Measurements from ENCODE around the gene DDC.

DDC gene

DNA sequence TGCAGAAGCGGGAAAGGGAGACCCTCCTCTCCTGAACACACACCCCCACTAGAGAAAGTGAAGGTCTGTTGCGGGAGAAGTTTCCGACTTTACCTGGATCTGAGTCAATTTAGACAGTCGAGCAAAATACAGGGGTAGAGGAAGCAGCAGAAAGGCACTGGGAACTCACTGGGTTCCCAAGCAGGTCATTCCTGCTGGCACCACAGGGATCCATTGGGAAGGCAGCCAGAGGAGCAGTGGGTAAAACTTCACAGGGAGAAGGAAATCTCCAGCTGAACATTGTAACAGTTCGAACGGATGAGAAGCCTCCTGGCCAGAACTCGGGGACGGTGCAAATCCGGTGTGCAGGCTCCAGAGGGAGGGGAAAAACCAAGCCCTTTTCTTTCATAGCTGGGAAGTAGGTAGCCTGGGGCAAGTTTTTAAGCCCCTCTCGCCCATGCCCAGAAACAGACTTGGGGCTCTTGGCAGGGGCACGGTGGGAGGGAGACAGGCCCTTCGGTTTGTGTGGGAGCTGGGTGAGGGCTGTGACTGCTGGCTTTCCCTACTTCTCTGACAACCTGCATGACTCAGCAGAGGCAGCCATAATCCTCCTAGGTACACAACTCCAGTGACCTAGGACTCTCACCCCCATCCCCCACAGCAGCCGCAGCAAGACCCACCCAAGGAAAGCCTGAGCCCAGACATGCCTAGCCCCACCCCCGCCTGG lies 51.9 kb downstream of the DDC start:
- no peak for DNase-seq

DNA sequence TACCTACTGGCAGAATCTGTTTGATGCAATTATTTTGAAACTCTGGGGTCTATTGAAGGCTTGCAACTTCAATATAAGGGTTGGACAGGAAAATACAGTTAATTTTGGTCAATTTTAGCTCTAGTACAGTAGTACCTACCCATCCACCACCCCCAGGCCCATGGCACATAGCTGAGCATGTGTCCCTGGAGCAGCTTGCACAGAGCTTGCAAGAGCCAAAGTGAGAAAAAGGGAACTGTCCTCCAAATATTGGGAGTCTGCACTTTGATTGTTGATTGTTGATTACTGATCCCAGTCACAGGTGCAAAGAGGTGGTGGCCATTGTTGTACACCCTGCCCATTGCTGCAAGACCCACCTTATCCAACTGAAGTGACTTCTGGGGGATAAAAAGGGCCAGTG lies 52.8 kb downstream of the DDC start:
- no peak for DNase-seq

DNA sequence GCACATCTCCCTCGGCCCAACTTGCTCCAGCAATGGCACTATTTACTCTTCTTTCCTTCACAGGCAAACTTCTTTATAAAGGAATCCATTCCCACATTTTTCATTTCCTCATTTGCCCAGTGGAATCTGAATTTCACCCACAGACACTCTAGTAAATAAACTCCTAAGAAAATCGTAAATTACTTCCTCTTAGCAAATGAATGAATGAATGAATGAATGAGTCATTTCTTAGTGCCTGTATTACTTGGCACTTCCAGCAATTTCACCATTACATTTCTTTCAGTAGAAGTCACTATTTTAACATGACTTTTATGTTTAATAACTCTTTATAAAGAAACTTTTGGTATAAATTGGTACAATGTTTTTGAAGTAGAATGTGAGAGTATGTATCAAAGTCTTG lies 55.7 kb downstream of the DDC start:
- DNase-seq, result no peak

DNA sequence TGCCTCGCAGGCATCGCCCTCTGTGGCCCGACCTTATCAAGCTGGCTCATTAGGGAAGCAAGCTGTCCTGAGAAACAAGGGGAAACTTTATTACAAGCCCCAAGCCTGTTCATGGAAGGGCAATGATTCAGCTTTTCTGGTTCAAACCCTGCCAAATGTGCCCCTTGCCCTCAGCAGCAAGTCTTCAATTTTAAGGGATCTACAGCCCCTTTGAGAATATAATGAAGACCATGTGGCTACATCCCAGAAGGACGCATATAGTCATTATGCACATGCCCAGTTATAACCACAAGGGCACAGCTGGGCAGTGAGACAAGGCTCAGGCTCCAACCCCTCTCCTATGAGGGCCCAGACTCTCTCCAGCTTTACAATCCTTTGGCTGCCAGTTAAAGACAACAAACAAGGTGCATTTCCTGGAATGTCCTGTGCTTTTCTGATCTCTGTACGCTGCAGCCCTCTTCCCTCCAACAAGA lies 56.7 kb downstream of the DDC start:
- DNase-seq, result no peak

DNA sequence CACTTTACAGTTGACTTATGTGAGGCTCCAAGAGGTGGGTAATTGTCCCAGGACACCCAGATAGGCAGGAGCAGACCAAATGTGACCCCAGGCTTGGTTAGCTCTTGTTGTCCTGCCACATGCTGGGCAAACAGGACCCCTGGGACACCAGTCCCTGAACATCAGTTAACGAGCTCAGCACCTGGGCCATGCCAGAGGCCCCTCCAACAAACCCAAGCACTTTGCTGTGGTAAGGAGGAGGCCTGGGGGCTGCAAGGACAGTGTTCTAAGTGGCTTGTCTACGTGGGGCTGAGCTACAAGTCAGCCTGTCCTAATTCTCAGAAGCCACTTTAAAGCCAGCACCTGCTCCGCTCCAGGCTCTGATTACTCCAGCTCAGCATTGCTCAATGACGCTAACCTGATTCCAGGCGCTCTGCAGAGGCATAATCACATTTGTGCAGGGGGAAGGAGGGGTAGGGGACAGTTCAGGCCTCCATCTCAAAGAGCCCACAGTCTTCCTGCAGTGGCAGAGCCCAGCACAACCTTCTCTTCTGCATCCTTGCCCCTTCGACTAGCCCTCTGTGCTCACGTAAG lies 57.2 kb downstream of the DDC start:
- no peak for DNase-seq

DNA sequence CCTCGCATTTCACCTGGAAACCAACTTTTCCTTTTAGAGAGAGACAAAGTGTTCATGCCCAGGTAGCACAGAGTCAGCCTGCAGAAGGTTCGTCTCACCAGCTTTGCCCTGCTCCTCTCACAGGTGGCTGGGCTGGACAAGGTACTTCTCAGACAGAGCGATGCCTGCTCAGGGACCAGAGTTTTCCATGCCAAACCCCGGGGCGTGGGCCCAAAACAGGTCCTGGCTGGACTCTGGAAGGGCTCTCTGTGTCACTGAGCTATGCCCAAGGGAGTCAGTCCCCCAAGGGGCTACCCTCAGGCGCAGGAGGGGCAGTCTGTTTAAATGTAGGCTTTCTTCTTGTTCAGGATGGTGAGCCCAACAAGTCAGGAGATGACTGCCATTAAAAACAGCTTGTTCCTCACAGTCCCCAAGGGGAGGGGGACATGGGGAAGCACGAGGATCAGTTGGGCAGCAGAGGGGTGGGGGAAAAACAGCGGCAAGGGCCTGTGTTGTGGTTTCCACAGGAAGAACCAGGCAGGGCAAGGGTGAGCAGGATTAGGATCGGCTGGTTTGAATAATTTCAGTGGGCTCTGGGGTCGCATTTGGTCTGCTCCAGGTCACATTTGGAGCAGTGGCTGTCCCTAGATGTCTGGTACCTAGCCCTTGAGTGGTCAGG lies 59.5 kb downstream of the DDC start:
- DNase-seq, result no peak

DNA sequence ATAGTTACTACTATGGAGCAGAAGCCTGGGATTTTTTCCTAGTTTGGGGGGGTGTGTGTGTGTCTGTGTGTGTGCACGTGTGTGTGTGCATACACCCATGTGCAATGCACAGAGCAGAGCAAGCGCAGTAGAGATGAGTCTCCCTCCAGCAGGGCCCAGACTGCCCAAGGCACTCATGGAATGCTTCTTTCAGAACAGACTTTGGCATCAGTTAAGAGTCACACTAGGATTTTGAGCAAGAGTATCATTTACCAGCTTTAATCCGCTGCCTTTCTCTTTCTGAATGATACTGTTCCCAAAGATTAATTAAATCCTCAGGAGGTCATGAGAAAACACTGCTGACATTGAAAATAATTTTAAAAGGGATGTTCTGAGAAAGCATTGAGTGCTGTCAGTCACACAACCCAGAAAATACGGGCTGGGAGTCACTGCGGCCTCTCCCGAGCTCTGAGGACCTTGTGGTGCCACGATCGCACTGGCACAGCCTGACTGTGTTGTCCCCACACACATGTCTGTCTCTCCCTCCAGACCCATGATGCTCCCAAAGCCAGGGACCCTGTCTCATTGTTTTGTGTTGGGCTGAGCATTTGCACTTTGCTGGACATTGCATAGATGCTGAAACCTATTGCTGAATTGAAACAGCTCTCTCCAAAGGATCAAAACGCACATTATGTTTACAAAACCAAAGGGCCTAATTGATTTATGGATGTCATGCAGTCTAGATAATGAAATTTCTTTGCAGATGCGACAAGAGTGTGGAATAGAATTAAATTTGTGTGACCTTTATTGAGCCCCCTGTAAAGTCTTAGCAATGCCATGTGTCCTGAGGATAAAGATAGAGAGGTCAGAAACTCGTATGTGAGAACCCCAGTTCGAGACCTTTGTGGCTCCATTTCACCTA lies 60.3 kb downstream of the DDC start:
- DNase-seq, result no peak

DNA sequence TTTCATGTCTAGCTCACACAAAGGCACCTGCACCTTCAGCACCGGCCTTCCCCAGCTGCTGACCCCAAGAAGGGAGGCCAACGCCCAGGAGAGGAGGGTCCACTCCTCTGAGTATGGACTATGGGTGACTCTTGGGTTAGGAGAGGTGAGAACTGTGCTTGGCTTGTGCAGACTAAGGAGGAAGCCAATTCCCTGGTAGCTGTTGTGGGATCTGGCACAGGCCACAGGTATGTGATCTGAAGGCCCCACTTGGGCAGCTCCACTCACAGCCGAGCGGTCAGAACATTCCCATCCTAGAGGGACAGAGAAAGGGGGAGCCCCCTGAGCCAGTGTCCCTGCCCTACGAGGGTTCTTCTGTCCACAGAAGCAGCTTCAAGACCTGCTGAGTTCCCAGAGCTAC lies 62.3 kb downstream of the DDC start:
- DNase-seq, result no peak

DNA sequence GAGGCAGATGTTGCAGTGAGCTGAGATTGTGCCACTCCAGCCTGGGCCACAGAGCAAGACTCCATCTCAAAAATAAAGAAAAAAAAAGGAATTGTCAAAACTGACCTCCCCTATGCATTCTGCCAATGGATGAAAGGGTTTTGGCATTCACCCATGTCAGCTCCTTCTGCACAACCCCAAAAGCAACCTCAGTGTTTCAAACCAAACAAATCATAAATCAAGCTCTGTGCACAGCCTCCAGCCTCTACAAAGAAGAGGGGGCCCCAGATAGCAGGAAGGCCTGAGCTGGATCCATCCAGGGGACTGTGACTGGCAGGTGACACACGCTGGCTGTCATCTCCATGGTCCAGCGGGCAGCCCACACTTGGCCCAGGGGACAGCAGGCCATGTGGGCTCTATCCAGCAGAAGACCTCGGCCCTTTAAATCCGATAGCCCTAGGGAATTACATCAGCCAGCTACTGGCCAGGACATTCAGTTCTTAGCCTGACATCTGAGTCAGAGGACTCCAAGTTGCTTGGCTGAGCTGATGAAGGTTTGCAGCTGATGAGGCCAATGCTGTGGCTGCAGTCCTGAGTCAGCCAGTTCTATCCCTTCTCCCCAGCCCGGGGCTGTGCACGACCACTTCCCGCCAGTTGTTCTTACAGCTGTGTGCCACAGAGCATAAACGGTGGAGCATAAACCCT lies 63.1 kb downstream of the DDC start:
- DNase-seq, result no peak

DNA sequence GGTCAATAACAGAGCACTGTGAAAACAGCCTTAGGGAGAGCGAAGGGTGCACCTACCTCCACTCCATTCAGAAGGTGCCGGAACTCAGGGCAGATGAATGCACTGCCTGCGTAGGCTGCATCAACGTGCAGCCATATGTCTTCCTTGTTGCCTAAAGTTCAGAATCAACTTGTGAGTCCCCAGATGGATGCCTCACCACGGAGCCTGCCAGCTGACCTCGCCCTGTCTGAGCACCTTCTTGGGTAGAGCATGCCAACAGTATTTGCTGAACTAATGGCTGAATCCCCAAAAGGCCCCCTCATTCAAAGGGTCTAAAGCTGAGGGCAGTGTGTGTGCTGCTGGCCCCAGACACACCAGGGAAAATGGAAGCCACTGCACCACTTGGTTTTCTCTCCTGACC lies 66.1 kb downstream of the DDC start:
- no peak for DNase-seq

DNA sequence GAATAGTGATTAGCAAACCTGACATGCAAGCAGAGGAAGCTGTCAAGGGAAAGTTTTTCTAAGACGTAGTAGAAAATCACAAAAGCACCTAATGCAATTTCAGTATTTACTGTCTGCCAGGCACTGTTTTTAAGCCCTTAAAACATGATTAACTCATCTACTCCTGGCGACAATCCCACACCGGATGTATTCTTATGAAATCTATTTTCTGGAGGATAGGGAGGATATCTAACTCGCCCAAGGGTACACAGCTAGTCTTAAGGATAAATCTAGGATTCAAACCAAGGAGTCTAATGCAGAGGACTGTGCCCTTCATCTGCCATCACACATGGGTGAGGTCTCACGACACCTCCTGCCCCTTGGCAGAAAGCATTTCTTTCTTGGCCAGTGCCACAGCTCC lies 67.2 kb downstream of the DDC start:
- no peak for DNase-seq

DNA sequence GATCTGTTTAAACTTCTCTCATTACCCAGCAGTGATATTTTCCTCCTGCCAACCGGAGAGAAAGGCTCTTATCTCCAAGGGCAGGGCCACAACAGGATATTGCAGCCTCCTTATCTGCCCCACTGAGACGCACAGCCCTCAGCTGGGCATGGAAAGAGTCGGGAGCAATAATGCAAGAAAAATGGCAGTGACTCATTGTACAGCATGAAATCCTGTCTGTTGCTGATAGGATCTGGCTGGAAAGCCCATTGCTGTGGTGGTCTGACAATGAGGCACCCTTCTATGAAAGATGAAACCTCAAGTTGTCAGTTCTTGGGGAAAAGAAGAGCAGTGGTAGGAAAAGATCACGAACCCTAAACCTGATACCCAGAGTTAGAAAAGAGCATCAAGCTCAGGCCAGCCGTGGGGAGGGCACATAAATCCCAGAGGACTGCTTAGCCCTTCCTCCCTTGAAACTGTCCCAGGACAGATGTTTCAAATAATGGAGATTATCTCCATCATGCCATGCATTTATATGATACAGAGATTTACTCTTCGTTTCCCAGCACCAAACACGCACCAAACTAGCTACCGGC lies 68.0 kb downstream of the DDC start:
- no peak for DNase-seq

DNA sequence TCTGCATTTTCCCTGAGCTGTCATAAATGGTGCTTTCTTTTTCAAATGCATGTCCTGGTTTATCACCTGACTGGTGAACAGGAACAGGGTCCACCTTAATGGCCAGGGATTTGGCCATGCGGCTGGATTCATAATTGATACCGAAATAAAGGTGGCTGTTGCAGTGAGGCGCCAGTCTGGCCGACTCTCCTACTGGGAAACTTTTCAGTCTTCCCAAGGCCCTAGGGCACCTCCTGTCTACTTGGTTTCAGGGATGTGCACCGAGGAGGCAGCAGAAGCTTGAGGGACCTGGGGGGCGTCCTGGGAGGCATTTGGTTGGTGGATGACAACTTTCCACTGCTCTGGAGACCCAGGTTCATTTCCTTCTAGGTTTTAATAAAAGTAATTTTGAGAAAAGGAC lies 68.6 kb downstream of the DDC start:
- no peak for DNase-seq

DNA sequence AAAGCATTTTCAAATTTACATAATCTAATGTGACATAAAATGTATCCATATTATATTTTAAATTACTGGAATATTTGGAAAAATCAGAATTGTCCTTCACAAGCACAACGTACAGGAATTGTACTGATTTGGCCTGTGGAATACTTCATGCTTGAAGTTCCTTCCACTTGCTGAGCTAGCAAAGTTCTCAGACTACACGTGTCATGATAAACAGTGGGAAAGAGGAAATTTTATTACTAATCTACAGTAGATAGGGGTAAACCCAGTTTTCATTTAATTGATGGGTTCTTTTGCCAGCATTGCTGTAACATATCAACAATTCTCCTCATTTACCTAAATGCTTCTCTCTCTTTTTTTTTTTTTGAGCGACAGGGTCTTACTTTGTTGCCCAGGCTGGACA lies 69.5 kb downstream of the DDC start:
- no peak for DNase-seq

DNA sequence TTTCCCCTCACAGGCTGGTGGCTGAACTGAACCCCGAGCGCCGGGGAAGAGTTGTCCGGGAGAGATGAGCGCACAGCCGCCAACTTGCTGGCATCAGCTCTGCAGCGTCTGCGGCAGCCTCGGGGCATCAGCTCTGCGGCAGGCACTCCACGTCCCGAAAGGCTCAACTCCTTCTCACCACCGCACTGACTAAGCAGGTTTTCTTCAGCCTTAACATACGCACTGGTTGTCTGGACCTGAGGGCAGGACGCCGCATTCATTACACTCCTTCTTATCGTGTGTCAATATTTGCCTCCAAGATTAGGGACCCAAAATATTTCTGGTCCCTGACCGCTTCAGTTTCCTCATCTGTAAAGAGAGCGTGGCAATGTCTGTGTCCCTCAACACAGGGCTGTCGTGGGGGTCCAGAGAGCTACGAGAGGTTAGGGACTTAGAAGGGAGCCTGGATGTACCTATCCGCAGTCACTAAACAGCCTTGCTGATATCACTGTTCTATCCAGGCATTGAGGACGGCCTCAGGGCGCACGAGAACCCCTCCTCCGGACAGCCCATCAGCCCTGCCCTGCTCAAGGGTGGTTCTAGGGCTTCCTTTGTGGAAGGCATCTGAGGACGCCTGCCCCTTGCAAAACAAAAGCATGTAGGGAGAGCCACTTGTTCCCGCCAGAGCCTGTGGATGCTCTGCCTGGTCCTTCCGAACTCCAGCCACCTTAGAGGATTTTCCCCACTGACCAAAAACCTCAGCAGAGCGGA lies 72.3 kb downstream of the DDC start:
- DNase-seq, result no peak

DNA sequence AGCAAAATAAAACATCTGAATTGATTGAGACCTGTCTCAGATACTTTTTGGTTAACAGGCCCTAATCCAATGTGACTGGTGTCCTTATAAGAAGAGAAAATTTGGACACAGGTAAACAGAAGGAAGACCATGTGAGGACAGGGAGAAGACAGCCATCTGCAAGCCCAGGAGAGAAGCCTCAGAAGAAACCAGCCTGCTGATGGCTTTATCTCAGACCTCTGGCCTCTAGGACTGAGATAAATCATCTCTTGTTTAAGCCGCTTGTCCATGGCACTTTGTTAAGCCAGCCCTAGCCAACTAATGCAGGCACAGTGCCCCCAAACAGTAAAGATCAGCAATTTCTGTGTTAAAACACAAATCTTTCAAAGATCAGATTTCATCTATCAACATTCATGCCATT lies 73.3 kb downstream of the DDC start:
- DNase-seq, result no peak

DNA sequence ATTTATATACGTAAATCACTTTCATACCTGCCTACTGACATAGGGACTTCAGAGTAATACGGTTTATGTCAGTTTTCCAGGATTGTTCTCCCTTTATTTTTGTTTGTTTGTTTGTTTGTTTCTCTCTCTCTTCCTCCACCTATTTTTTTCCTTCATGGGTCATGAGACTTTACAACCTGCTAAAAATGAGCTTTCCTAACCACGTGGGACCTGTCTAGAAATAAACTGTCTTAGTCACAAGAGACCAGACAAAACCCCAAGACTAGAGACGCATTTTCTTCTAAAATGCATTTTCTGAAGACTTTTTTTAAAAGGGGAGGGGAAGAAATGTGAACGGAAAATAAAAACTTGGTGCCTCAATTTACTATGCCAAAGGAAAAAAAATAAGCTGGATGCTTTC lies 74.0 kb downstream of the DDC start:
- DNase-seq, result no peak

DNA sequence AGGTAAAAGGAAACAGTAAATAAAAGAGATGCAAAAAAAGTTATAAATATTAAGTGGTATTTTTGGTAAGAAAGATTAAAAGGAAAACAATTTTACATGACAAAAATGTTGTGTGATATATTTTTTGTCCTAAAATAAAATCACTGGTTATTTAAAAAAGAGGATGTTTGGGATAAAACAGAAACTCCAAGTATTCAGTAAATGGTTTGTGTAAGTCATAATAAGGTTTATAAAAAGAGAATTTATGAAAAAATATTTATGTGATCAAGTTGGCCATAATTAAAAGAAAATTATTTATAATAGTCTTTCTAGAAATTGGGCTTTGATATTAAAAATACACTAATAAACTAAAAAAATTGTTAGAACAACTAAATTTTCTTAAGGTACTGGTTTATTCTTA lies 76.8 kb downstream of the DDC start:
- no peak for DNase-seq

DNA sequence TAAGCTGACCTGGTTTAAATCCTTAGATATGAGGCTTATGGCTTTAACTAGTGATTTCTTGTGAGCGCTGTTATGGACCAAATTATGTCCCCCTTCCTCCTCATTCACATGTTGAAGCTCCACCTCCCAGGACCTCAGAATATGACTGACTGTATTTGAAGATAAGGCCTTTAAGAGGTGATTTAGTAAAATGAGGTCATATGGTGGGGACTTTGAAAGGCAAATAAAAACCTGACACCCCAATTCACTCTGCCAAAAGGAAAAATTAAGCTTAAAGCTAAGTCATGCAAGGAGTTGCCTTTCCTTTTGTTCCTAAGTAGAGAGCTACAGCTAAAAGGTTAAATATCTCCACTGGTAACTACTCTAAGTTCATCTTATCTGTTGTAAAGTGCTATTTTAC lies 78.7 kb downstream of the DDC start:
- no peak for DNase-seq

DNA sequence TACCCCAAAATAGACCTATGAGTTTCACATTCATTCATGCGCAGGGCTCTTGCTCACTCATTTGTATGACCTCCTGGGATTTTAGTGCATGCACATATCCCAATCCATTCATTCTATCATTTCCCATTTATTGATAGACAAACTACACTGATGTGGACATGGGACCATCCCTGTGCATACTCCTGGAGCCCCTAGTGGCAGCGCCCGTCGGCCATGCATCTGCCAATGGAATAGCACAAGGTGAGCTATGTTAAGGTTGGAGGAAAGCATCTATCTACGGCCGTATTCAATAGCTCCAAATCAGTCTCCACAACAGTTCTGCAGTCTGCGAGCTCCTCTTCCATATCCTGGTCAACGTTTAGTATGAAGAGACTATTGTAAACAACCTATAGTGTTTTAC lies 83.3 kb downstream of the DDC start:
- DNase-seq, result no peak

DNA sequence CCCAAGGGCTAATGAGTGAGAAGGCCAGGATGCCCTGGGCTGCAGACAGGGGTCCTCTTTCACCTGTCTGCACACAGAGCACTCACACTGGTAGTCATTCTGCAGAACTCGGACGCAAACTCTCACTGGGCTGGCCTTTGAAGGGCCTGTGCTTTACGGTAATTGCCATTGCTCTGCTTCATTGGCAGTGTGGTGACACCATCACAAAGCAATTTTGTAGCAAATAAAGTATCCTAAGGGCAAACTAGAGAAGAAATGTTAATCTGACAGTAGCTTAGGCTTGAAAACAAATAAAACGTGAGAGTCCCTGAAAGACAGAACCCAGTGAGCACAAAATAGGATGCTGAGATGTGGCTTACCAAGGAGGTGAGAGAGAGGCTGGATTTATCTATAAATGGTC lies 84.4 kb downstream of the DDC start:
- DNase-seq, result no peak

Data from NCI-H748 treated with DMSO at 0.1 percent for 48 hours (cell line).